Measurements from ENCODE around the gene DOCK9. TPM values are rescaled to one million over a fixed set of nuclear protein-coding genes. Genes with fewer than 3 reads are reported as not detected.

DOCK9 gene
- total and polyA plus RNA-seq, 2 donors (not counting 3 experiments of a cell fraction or from before 2014, with no cell fraction given), result 147 to 323 TPM

- no peaks in the 10 kb centered on the region for H3K27me3 ChIP-seq (ENCODE audit: control insufficient read depth in 2 of 2, insufficient read depth in 2 of 2, low read length in 2 of 2)
- dilution Hi-C loops (cut with MboI; ENCODE audit: extremely low pct_ligation_motif_present, low sequenced_read_pairs) (no loop called here), intact Hi-C loops (cut with micrococcal nuclease) (no loop called here)
- no peak overlapping the region for H3K27ac ChIP-seq (ENCODE audit: insufficient read depth, low read depth, low read length)
- no peaks in the 10 kb centered on the region for H3K9me3 ChIP-seq (replicated peaks; ENCODE audit: control insufficient read depth, insufficient read depth, low read length)
- H3K79me2 ChIP-seq (ENCODE audit: control insufficient read depth, insufficient read depth, low read length), result no peaks in the 10 kb centered on the region
- ChIA-PET CTCF (interaction anchor here (1.4 kb wide), 1 partner anchor 38 kb away, joined by 4 read pairs; no protein-coding TSS in a partner anchor), POLR2A (no interaction called here)
- no peak overlapping the region for H3K9ac ChIP-seq (replicated peaks; ENCODE audit: extremely low read depth, insufficient read depth, low read length)
- H3K9me1 ChIP-seq (replicated peaks; ENCODE audit: control insufficient read depth, extremely low read depth, insufficient read depth, low read length), result no peaks in the 10 kb centered on the region
- no peak overlapping the region for H3K4me3 ChIP-seq (replicated peaks in 1 of 3; ENCODE audit: insufficient read depth in 1 of 3, low read depth in 1 of 3, low read length in 3 of 3)
- TF ChIP-seq FOS (IDR thresholded peaks at IDR 0.05; ENCODE audit: borderline replicate concordance, insufficient read depth, low read length) (no peak), GATA2 (IDR thresholded peaks at IDR 0.05; ENCODE audit: insufficient read depth, insufficient read length, low read depth, low read length) (no peak), POLR2A (IDR thresholded peaks at IDR 0.05; ENCODE audit: low read depth, low read length) (no peak), POLR2AphosphoS5 (IDR thresholded peaks at IDR 0.05; ENCODE audit: insufficient read depth, low read depth, low read length) (no peak), JUN (IDR thresholded peaks at IDR 0.05; ENCODE audit: borderline replicate concordance, insufficient read depth, insufficient read length, low read depth) (no peak), MAX (IDR thresholded peaks at IDR 0.05; ENCODE audit: insufficient read depth, insufficient read length) (no peak), MYC (IDR thresholded peaks at IDR 0.05; ENCODE audit: low read depth, low read length) (no peak), EZH2 (IDR thresholded peaks at IDR 0.05; ENCODE audit: borderline replicate concordance, low read depth, low read length, severe bottlenecking) (no peak), CTCF (IDR thresholded peaks at IDR 0.05; ENCODE audit: extremely low read depth in 1 of 2, insufficient read depth in 1 of 2, low read depth in 1 of 2, low read length in 2 of 2) (no peak)
- FAIRE-seq (no peak), DNase-seq (ENCODE audit: low read depth, low spot score) (no peak)
- H3K4me2 ChIP-seq (ENCODE audit: insufficient read depth, low read length), result no peak overlapping the region
- no peak overlapping the region for H2AFZ ChIP-seq (ENCODE audit: low read depth, low read length)
- peaks cover 31 to 41% of the 10 kb centered on the region in 2 experiments for H3K36me3 ChIP-seq (ENCODE audit: control insufficient read depth in 2 of 2, extremely low read depth in 1 of 2, insufficient read depth in 2 of 2, low read length in 2 of 2)
- H4K20me1 ChIP-seq (replicated peaks; ENCODE audit: control insufficient read depth, extremely low read depth, insufficient read depth, low read length), result no peaks in the 10 kb centered on the region
- H3K4me1 ChIP-seq (ENCODE audit: control insufficient read depth, extremely low read depth, insufficient read depth, low read length), result no peaks in the 10 kb centered on the region
- no TSS peak for BruUV-seq (replicated peaks)
Measured at GRCh38 chr13:98802559-98802958, 175.3 kb downstream of the DOCK9 start.

Measured in endothelial cell of umbilical vein (primary cell).